ENCODE measurements around the gene CYP2C8. TPM values are rescaled to one million over a fixed set of nuclear protein-coding genes. Genes with fewer than 3 reads are reported as not detected.

CYP2C8 gene
- total RNA-seq, result not detected in 2 replicates

GRCh38 chr10:95069286-95069685 lies at the start of gene CYP2C8:
TSS of gene CYP2C8 (minus strand) at chr10:95069497. CDS start at chr10:95069402, 95 bp downstream.

Other genes starting within 250 kb of the CYP2C8 start
- not detected in 2 replicates for gene CYP2C9, start 130.8 kb downstream of the CYP2C8 start, total RNA-seq
- gene ACSM6, start 124.7 kb upstream of the CYP2C8 start, total RNA-seq, result not detected in 2 replicates
- 52.5 and 89.5 TPM in 2 replicates for gene PDLIM1, start 221.5 kb upstream of the CYP2C8 start, total RNA-seq